ENCODE data around the gene TGFBR1. TPM values are rescaled to one million over a fixed set of nuclear protein-coding genes. Genes with fewer than 3 reads are reported as not detected.
"Not testable (repeated sequence)": the region's sequence is repeated elsewhere in the genome, so short reads cannot be mapped to it uniquely, and the experiment has no call there.

The TGFBR1 gene
- total RNA-seq, 1 donor from 2014 or later, result 11.9 TPM

DNA sequence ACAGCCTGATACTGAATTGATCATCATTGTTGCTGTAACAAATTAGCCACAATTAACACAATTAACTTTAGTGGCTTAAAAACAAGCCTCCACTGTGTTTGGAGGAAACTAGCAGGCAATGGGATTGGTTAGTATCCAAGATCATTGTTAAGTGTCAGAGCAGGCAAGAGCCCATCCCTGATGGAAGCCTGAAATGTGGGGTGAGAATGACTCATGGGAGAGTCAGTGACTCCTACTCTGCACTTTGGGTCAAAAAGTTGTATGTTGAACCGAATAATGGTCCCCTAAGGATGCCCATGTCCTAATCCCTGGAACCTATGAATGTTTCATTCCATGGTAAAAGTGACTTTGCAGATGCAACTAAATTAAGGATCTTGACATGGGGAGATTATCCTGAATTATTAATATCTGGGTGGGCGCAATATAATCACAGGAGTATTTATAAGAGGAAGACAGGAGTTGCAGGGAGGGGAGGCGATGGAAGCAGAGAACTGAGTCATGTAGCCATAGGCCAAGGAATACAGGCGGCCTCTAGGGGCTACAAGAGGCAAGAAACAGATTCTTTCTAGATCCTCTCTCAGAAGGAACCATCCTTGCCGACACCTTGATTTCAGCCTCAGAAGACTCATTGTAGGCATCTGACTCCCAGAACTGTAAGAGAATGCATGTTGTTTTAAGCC is 88.0 kb downstream of the TGFBR1 start:
- DNase-seq, result no peak
- intact Hi-C loops (cut with DNase I), result no loop called here
- no peak for ATAC-seq (ENCODE audit: poor library complexity)

DNA sequence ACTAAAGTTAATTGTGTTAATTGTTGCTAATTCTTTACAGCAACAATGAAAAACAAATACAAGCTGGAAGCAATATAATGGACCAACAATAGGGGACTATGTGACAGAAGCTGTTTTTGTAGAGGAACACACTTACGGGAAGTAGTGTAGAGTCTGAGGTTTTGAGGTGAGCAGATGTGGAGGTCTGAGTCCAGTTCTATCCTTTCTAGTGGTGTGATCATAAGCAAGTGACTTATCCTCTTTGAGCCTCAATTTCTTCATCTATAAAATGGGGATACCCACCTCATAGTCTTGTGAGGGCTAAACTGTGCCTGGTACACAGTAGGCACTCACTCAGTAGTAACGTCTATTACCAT is 88.5 kb downstream of the TGFBR1 start:
- intact Hi-C loops (cut with DNase I), result no loop called here
- ATAC-seq (ENCODE audit: poor library complexity) (no peak), DNase-seq (no peak)

DNA sequence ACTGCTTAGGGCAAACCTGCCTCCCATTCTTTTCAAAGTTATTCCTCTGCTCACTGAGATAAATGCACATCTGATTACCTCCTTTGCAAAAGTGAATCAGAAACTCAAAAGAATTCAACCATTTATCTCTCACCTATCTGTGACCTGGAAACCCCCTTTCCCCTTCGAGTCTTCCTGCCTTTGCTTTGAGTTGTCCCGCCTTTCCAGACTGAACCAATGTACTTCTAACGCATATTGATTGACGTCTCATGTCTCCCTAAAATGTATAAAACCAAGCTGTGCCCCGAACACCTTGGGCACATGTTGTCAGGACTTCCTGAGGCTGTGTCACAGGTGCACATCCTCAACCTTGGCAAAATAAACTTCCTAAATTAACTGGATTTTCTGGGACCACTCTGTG is 91.6 kb downstream of the TGFBR1 start:
- ATAC-seq (ENCODE audit: poor library complexity); DNase-seq; intact Hi-C loops (cut with DNase I): not testable (repeated sequence)

DNA sequence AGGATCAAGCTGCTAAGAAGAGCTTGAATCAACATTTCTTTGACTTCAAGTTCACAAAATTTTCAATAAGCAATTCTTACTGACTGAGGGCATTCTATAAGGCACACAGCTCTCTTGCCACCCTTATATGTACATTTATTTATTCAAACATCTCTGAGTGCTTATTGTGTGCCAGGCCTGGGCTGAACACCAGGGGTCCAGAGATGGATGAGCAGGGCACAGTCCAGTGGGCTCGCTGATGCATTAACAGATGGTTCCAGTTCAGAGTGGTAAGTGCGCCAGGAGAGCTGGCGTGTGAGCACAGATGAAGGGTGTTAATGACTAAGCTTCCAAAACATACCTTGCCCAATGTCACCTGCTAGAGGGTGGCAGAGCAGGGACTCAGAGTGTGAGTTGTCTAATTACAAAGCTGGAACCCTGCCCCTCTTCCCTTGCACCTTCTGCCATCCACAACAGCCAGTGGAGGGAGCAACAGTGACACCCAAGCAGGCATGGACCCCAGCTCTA is 92.3 kb downstream of the TGFBR1 start:
- DNase-seq (no peak), ATAC-seq (ENCODE audit: poor library complexity) (no peak)
- intact Hi-C loops (cut with DNase I), result no loop called here

DNA sequence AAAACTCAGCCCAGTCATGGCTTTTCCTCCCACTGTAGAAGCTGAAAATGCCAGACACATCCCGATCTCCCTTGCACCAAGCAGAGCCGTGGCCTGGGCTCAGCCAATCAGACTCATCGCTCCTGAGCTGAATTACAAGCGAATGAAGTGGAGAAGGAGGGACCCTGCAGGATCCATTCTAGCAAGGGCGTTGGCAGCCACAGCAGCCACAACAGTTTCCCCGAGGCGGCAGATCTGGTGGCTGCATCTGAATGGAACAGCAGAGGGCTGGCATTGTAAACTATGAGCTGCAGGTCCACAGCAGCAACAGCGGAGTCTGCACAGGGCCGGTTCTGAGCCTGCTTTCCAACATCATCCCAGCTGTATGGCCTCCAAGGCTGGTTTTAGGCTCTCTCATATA is 93.1 kb downstream of the TGFBR1 start:
- ATAC-seq (ENCODE audit: poor library complexity) (no peak), DNase-seq (no peak)
- intact Hi-C loops (cut with DNase I), result no loop called here

DNA sequence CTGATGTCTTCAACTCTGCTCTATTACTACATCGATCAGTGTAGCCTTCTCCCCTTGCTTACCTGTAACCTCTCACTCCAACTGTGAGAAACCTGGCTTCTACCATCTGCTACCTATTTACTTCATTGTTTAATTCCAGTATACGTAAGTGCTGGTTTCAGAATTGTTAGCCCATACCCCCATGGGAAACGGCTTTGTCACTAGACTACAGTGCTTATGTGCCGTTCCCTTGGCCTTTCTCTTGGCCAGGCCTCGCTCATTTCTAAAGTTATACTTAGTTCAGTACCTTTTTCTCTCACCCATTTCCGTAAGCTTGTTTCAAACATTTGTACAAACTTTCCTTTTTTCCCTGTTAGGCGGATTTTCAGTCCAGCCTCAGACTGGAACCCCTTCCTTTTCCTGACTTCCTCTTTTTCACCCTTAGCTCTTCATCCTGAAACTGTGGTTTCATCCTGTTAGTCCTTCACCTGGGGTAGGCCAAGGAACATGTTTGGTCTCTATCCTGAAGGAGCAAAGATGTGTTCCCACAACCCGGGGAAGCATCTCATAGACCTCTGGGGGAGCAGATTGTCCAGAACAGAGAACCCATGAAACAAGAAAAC is 95.1 kb downstream of the TGFBR1 start:
- no peak for DNase-seq
- no peak for ATAC-seq (ENCODE audit: poor library complexity)
- intact Hi-C loops (cut with DNase I), result no loop called here

DNA sequence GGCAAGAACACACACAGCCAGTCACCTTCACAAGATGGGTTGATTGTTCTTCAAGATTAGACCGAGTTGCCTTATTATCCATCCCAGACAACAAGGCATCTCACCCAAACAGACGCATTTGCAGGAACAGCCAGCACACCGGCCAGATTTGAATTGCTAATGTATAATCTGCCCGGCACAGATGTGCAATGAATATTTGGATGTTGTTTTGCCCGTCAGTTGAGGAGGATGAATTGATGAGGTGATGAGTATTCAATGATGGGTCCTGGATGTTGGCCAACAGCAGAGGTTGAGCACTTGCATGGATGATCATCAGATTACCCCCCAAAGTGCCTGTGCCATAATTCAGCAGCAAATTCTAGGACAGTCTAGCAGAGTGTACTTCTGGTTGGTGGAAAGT is 96.7 kb downstream of the TGFBR1 start:
- no peak for ATAC-seq (ENCODE audit: poor library complexity)
- intact Hi-C loops (cut with DNase I), result no loop called here
- no peak for DNase-seq

Other genes starting within 250 kb of the TGFBR1 start
- gene COL15A1, start 161.2 kb upstream of the TGFBR1 start, total RNA-seq, result 55.9 TPM
- gene ALG2, start 116.8 kb downstream of the TGFBR1 start, total RNA-seq, result 14.4 TPM
- 41.9 TPM for gene SEC61B, start 117.2 kb downstream of the TGFBR1 start, total RNA-seq